Measurements from ENCODE around the gene CCDC12.

CCDC12 gene

GRCh38 chr3:46950177-46950576, 26.4 kb downstream of the CCDC12 start:
- no peak for ATAC-seq
- TF ChIP-seq BACH2 (CRISPR knock-in tag; IDR thresholded peaks at IDR 0.05; ENCODE audit: borderline replicate concordance), result no peak
- no peak for TF ChIP-seq GLIS3 (CRISPR knock-in tag; IDR thresholded peaks at IDR 0.05)
- TF ChIP-seq RARB (CRISPR knock-in tag; IDR thresholded peaks at IDR 0.05), result no peak
- no peak for TF ChIP-seq POU6F1 (CRISPR knock-in tag; IDR thresholded peaks at IDR 0.05; ENCODE audit: borderline replicate concordance, low read depth)
- TF ChIP-seq ZNF565 (CRISPR knock-in tag; conservative IDR thresholded peaks at IDR 0.05; ENCODE audit: low read depth), result no peak
- no peak for TF ChIP-seq ZNF70 (CRISPR knock-in tag; IDR thresholded peaks at IDR 0.05)
- no peak for TF ChIP-seq PATZ1 (CRISPR knock-in tag; IDR thresholded peaks at IDR 0.05; ENCODE audit: borderline replicate concordance)
- TF ChIP-seq PPARA (CRISPR knock-in tag; IDR thresholded peaks at IDR 0.05; ENCODE audit: borderline replicate concordance), result no peak
- no peak for TF ChIP-seq TOX (CRISPR knock-in tag; IDR thresholded peaks at IDR 0.05; ENCODE audit: borderline replicate concordance)
- TF ChIP-seq CSDC2 (CRISPR knock-in tag; IDR thresholded peaks at IDR 0.05), result no peak
- TF ChIP-seq ZFP3 (CRISPR knock-in tag; IDR thresholded peaks at IDR 0.05), result no peak
- no peak for TF ChIP-seq ZFP30 (CRISPR knock-in tag; IDR thresholded peaks at IDR 0.05)
- no peak for TF ChIP-seq ISL1 (CRISPR knock-in tag; IDR thresholded peaks at IDR 0.05)
- TF ChIP-seq ESRRG (CRISPR knock-in tag; IDR thresholded peaks at IDR 0.05), result no peak
- no peak for TF ChIP-seq CREB5 (CRISPR knock-in tag; IDR thresholded peaks at IDR 0.05; ENCODE audit: low read depth)
- TF ChIP-seq SNAI2 (CRISPR knock-in tag; IDR thresholded peaks at IDR 0.05), result no peak
- TF ChIP-seq ZC3H10 (CRISPR knock-in tag; IDR thresholded peaks at IDR 0.05), result no peak

GRCh38 chr3:46948830-46949671, 27.5 kb downstream of the CCDC12 start:
- TF ChIP-seq ISL1 (CRISPR knock-in tag; IDR thresholded peaks at IDR 0.05) (no peak), CSDC2 (CRISPR knock-in tag; IDR thresholded peaks at IDR 0.05) (no peak), POU6F1 (CRISPR knock-in tag; IDR thresholded peaks at IDR 0.05; ENCODE audit: borderline replicate concordance, low read depth) (no peak), ARNTL (CRISPR knock-in tag; IDR thresholded peaks at IDR 0.05; ENCODE audit: borderline replicate concordance, low read depth) (no peak), OSR1 (CRISPR knock-in tag; IDR thresholded peaks at IDR 0.05) (no peak), ZNF565 (CRISPR knock-in tag; conservative IDR thresholded peaks at IDR 0.05; ENCODE audit: low read depth) (no peak), CREB5 (CRISPR knock-in tag; IDR thresholded peaks at IDR 0.05; ENCODE audit: low read depth) (no peak), PPARA (CRISPR knock-in tag; IDR thresholded peaks at IDR 0.05; ENCODE audit: borderline replicate concordance) (no peak), ZNF8 (CRISPR knock-in tag; IDR thresholded peaks at IDR 0.05) (no peak), TSHZ2 (CRISPR knock-in tag; IDR thresholded peaks at IDR 0.05) (no peak), SNAI2 (CRISPR knock-in tag; IDR thresholded peaks at IDR 0.05) (no peak), PATZ1 (CRISPR knock-in tag; IDR thresholded peaks at IDR 0.05; ENCODE audit: borderline replicate concordance) (no peak), GLIS3 (CRISPR knock-in tag; IDR thresholded peaks at IDR 0.05) (no peak), CSRNP3 (CRISPR knock-in tag; IDR thresholded peaks at IDR 0.05) (no peak), RARB (CRISPR knock-in tag; IDR thresholded peaks at IDR 0.05) (no peak)
- no peak for ATAC-seq

Data from SK-N-SH treated with all-trans-retinoic acid at 6 μM for 48 hours (cell line).